CD4-positive, alpha-beta T cell treated with Interleukin-21 for 1 hour (primary cell): ENCODE data around the gene RGPD3.
"Not testable (repeated sequence)": the region's sequence is repeated elsewhere in the genome, so short reads cannot be mapped to it uniquely, and the experiment has no call there.

Experiments
- DNase-seq: peaks from one replicate; pipeline ENCODE4 v3.0.0-alpha.2; 2020

The RGPD3 gene

GRCh38 chr2:106479563-106479962 is 11.3 kb upstream of the RGPD3 start:
- not testable (repeated sequence) for DNase-seq

- not testable (repeated sequence) for DNase-seq
Observed at GRCh38 chr2:106477647-106478046, 9.4 kb upstream of the RGPD3 start.

- peak; percentile 54 for DNase-seq
Observed at GRCh38 chr2:106470658-106471057, 2.4 kb upstream of the RGPD3 start.

- DNase-seq = not testable (repeated sequence)
Observed at GRCh38 chr2:106467516-106467915, 697 bp downstream of the RGPD3 start.

GRCh38 chr2:106461882-106462281 is 6.3 kb downstream of the RGPD3 start:
- DNase-seq = peak; percentile 26

GRCh38 chr2:106390680-106391079 is 77.5 kb downstream of the RGPD3 start:
- not testable (repeated sequence) for DNase-seq

GRCh38 chr2:106388814-106389410 is 79.3 kb downstream of the RGPD3 start:
- DNase-seq = not testable (repeated sequence)

GRCh38 chr2:106384548-106384947 is 83.7 kb downstream of the RGPD3 start:
- DNase-seq = not testable (repeated sequence)

GRCh38 chr2:106381867-106382266 is 86.3 kb downstream of the RGPD3 start:
- not testable (repeated sequence) for DNase-seq

GRCh38 chr2:106379567-106379966 is 88.6 kb downstream of the RGPD3 start:
- DNase-seq = not testable (repeated sequence)

- DNase-seq = not testable (repeated sequence)
Observed at GRCh38 chr2:106369182-106369581, 99.0 kb downstream of the RGPD3 start.

- DNase-seq = no peak
Observed at GRCh38 chr2:106366204-106366885, 101.9 kb downstream of the RGPD3 start.

- DNase-seq = no peak
Observed at GRCh38 chr2:106363791-106364190, 104.4 kb downstream of the RGPD3 start.

GRCh38 chr2:106362789-106363188 is 105.4 kb downstream of the RGPD3 start:
- DNase-seq = no peak

- DNase-seq = no peak
Observed at GRCh38 chr2:106359512-106359911, 108.7 kb downstream of the RGPD3 start.

- no peak for DNase-seq
Observed at GRCh38 chr2:106358521-106358920, 109.7 kb downstream of the RGPD3 start.

GRCh38 chr2:106358081-106358480 is 110.1 kb downstream of the RGPD3 start:
- no peak for DNase-seq

- no peak for DNase-seq
Observed at GRCh38 chr2:106356291-106356690, 111.9 kb downstream of the RGPD3 start.

GRCh38 chr2:106353676-106354075 is 114.5 kb downstream of the RGPD3 start:
- no peak for DNase-seq

- DNase-seq = no peak
Observed at GRCh38 chr2:106350980-106351379, 117.2 kb downstream of the RGPD3 start.

GRCh38 chr2:106344302-106344701 is 123.9 kb downstream of the RGPD3 start:
- DNase-seq = no peak

GRCh38 chr2:106343274-106343673 is 124.9 kb downstream of the RGPD3 start:
- DNase-seq = no peak

GRCh38 chr2:106342831-106343251 is 125.4 kb downstream of the RGPD3 start:
- DNase-seq = no peak

- DNase-seq = no peak
Observed at GRCh38 chr2:106341666-106342065, 126.5 kb downstream of the RGPD3 start.
